Posterior cingulate gyrus (tissue), 11 donors: ENCODE data around the gene AP3B1.
A peak's percentile ranks its signal among the peaks of the same experiment; 100 is the strongest.

ENCODE experiments used
- DNase-seq, 10 donors: peaks; one replicate each; pipeline versions ENCODE4 v3.0.0 to v3.0.0-alpha.2; 2020 to 2021; ENCODE audit warnings: mixed read lengths in 3 of 10
- intact Hi-C: fragments of 100-400 bp; cut with DNase I; formaldehyde crosslinking; loops from one replicate; pipeline ENCODE4 v1.15.1; 2023

AP3B1 gene

DNA sequence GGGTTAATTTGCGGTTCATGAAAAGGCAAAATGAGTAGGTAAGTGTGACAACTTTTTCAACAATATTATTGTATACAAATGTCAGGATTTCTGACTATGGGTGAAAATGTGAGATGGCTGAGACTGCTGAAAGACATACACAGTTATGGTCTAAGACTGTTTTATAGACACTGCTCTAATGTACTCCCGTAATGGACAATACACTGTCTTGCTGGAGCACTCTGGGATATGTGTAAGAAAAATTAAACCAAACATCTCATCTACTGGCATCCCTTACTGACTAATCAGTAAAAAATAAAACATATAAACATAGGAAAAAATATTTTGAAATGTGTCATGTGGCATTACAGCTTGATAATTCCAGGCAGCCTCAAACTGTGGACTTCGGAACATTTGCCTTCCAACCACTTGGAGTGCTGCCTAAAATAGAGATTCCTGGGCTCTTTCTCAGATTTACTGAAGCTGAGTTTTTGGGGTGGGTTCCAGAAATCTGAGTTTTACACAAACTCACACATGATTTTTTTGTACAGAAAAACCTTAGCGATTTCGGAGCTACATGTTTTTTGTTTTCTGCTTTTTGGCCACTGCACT is 284.5 kb downstream of the AP3B1 start:
- DNase-seq, result no peak
- intact Hi-C loops, result loop anchor here (5.0 kb wide), 2 partner anchors 363 to 448 kb away; no protein-coding TSS in a partner anchor

DNA sequence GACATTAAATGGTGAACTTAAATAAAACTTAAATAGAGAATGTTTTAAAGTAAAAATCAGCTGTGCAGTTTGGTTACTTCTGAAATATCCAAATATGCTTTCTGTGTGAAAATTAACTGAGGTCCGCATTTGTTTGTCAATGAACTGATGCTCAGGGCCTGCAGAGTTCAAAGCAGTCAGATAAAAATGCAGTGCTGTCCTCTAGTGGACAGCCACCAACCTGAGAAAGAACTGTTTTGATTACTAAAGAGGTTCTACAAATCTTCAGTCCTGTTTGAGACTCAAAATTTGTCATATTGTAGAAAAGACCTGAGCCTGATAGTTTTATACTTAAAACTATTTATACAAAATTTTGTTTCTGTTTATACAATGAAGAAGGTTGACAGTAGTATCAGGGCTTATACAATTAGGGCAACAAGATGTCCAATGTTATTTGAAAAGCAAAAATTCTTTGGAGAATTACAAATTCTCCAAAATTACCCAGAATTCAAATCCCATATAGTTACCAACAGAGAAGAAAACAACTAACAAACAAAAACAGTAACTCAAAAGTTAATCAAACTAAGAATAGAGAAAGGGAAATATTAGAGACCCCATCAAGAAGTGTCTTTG is 286.0 kb downstream of the AP3B1 start:
- intact Hi-C loops, result loop anchor here (1.0 to 5.0 kb wide), 2 partner anchors 141 to 446 kb away; no protein-coding TSS in a partner anchor
- DNase-seq, result peak in 3 of 10 donors; percentile 41 to 75 (median 59)

- DNase-seq, result no peak
- intact Hi-C loops, result loop anchor here (5.0 kb wide), 1 partner anchor 445 kb away; no protein-coding TSS in a partner anchor
Measured at GRCh38 chr5:78007233-78007632, 287.3 kb downstream of the AP3B1 start.

GRCh38 chr5:78006449-78006848 is 288.0 kb downstream of the AP3B1 start:
- intact Hi-C loops, result loop anchor here (5.0 kb wide), 1 partner anchor 444 kb away; no protein-coding TSS in a partner anchor
- no peak for DNase-seq

GRCh38 chr5:78005021-78005785 is 289.3 kb downstream of the AP3B1 start:
- no peak for DNase-seq
- intact Hi-C loops, result loop anchor here (2.0 to 5.0 kb wide), 2 partner anchors 136 to 443 kb away; no protein-coding TSS in a partner anchor

DNA sequence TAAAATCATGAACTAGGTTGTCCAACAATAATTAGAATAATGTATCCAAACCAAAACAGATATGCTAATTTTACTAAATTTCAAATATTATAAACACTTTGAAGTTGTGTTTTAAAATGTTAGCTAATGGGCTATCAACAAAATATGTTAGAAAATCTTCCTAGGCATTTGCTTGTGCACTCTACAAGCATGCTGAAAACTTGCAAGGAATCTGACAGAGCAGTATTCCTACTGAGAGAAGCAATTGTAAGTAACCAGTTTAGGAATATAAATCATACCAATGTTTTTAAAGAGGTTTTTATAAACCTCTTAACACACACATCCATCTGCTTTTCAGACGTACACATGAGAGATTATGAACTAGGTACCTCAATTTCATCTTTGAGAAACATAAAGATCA is 289.9 kb downstream of the AP3B1 start:
- intact Hi-C loops, result loop anchor here (2.0 kb wide), 1 partner anchor 136 kb away; no protein-coding TSS in a partner anchor
- no peak for DNase-seq

- intact Hi-C loops, result loop anchor here (2.0 kb wide), 1 partner anchor 135 kb away; no protein-coding TSS in a partner anchor
- DNase-seq, result peak in 1 of 10 donors; percentile 70
Measured at GRCh38 chr5:78003919-78004318, 290.6 kb downstream of the AP3B1 start.

DNA sequence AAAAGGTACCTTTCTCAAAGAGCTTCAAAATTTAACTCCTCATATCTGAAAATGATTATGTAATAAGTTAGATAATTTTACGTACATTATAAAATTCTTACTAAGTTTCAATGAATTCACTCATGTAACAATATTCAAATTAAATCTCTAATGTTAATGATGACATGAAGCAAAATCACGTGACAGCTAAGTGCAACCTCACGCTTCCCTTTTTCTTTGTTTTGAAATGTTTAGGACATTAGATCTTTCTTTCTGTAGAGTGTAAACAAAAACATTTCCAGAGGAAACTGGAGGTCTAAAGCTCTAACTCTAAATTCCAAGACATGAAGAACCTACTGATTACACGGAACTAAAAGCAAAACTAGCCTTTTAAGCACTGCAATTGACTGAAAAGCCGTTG is 291.0 kb downstream of the AP3B1 start:
- intact Hi-C loops, result no loop called here

GRCh38 chr5:78002690-78003089 is 291.8 kb downstream of the AP3B1 start:
- intact Hi-C loops, result no loop called here
- DNase-seq, result no peak

More for the DNA sequence above, 291.0 kb downstream of the AP3B1 start:
- DNase-seq, result no peak

DNA sequence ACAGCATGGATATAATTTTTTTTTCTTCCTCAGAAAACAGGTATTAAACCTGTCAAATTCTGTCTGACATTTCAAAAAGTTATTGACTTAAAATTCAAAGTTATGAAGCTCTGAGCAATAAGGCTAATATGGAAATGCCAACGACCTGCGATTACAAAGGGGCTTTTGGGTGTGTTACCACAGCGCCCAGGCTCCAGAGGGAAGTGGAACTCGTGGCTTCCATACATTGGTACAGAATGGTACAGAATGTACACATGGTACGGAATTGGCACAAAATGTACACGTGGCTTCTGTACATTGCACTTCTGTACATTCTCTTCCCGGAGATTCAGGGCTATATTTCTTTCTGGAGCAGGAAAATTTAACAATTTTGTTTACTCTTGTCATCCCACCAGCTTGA is 293.3 kb downstream of the AP3B1 start:
- DNase-seq, result no peak
- intact Hi-C loops, result no loop called here

DNA sequence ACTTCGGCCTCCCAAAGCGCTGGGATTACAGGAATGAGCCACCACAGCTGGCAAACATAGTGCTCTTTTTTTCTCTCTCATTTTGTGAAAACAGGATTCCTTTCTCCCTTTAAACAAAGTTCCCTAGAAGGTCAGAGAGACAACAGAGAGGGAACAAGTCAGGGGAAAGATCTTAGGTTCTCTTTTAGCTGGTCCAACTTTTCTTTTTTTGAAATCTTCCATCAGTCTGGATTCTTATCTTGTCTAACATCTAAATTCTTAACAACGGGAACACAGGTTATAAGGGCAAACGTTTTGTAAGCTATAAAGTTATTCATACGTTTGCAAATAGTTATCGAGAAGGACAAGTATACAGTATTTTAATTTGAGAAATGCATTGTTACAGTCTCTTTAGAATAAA is 294.3 kb downstream of the AP3B1 start:
- intact Hi-C loops, result no loop called here
- no peak for DNase-seq

- intact Hi-C loops, result no loop called here
- DNase-seq, result peak in 1 of 10 donors; percentile 70
Measured at GRCh38 chr5:77999399-77999798, 295.1 kb downstream of the AP3B1 start.

DNA sequence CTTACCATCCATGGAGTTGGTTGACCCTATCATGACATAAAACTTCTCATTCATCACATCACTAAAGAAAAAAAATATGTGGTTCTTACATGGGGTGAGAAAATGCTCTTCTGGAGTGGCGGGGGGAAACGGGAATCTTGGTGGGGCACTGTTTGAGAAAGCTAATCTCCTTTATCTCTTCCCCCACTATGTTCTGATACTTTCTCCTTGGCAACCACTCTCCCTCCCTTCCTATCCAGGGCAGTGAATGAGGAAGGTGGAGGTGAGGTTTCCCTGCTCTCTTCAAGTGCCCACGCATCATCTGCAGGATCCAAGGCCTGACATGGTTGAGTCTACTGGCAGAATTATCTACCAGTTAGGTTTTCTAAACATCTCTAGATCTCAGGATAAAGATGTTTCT is 297.6 kb downstream of the AP3B1 start:
- intact Hi-C loops, result no loop called here
- DNase-seq, result no peak

GRCh38 chr5:77995793-77996409 is 298.6 kb downstream of the AP3B1 start:
- no peak for DNase-seq
- intact Hi-C loops, result no loop called here

- intact Hi-C loops, result no loop called here
- DNase-seq, result no peak
Measured at GRCh38 chr5:77994943-77995342, 299.6 kb downstream of the AP3B1 start.

DNA sequence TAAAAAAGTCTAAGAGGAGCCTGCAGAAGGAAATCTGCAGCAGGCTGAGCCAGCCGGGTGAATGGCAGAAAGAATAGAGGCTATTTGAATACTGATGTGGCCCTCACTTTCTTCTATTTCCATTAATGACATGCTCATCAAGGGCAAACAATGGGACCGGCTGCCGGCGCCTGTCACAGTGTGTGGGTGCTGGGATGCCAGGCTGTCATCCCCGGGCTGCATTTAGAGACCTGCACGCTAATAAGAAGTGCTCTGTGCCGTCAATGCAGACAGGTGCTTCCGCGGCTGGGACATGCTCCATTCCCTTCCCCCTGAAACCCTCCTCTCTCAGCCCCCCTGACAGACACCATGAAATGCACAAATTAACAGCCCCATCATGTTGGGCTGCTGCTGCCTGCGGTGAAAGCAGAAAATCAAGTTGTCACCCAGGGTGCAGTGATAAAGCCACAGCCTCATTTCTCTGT is 300.6 kb downstream of the AP3B1 start:
- intact Hi-C loops, result no loop called here
- peak; percentile 58 to 96 (median 73) for DNase-seq

GRCh38 chr5:77993141-77993854 is 301.2 kb downstream of the AP3B1 start:
- intact Hi-C loops, result no loop called here
- DNase-seq, result peak in 1 of 10 donors; percentile 45

DNA sequence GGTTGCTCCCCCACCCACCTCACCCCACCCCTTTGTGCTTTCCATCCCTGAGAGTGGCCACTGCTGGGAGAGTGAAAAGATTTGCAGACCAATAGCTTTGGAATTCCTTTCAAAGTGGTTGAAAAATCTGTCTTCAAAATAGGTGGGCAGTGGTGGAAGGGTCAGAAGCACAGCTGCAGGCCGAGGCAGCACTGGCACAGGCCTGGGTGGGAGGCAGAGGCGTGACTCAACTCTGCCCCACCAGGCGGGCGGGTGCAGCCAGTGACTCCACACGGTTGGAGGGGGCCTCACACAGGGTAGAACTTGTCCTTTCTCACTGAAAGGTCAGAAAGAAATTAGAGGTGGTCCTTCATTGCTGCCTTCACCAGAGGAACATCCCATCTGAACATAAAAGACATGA is 303.4 kb downstream of the AP3B1 start:
- intact Hi-C loops, result no loop called here
- DNase-seq, result peak in 2 of 10 donors; percentile 21 to 73

DNA sequence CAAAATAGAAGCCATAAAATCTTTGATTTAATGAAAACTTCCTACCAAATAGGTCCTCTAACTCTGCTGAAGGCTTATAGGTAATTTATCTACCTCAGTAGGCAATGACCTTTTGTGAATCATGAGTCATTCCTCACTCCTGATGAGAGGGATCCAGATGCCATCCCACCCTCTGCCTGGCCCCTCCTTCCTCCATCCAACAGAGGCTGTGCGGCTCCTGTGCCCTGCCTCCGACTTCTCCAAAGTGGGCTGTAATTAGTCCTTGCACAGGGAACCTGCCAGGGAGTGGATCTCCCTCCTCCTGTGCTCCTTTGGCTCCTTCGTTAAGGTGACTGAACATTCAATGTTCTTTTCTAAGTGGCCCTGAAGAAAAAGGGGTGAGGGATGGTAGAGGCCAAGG is 304.5 kb downstream of the AP3B1 start:
- no peak for DNase-seq

GRCh38 chr5:77987988-77988387 is 306.5 kb downstream of the AP3B1 start:
- peak in 1 of 10 donors; percentile 63 for DNase-seq
- intact Hi-C loops, result no loop called here

More for the DNA sequence above, 304.5 kb downstream of the AP3B1 start:
- intact Hi-C loops, result no loop called here
